HepG2 (cell line): ENCODE results near the gene ELF2. TPM values are rescaled to one million over a fixed set of nuclear protein-coding genes. Genes with fewer than 3 reads are reported as not detected.

Experiments used
- ARID3A ChIP-seq: IDR thresholded peaks from 2 replicates; pipeline ENCODE4 v1.6.1; 2012; ENCODE audit warnings: low read depth, low read length, improper control_type of control experiment
- ATAD3A ChIP-seq: sonication (generic); formaldehyde crosslinking; IDR thresholded peaks from 2 replicates; pipeline ENCODE4 v1.4.0; 2020; ENCODE audit warnings: missing genetic modification reagents
- CBX2 ChIP-seq, 2 experiments: fragments of 200-600 bp in 1 of 2; sonication (generic); formaldehyde crosslinking in 1 of 2; IDR thresholded peaks; 2 replicates each; pipeline versions ENCODE4 v1.7.0 to v1.8.1; 2018 to 2022; ENCODE audit warnings: low read depth in 2 of 2, low read length in 1 of 2, mild to moderate bottlenecking in 1 of 2, missing genetic modification reagents in 1 of 2
- HMG20B ChIP-seq: conservative IDR thresholded peaks from 2 replicates; pipeline ENCODE4 v1.6.1; 2016; ENCODE audit warnings: missing genetic modification reagents, missing compliant biosample characterization
- KDM3A ChIP-seq: IDR thresholded peaks from 2 replicates; pipeline ENCODE4 v1.6.1; 2018; ENCODE audit warnings: low read depth, missing compliant biosample characterization
- NFE2 ChIP-seq: sonication (generic); formaldehyde crosslinking; IDR thresholded peaks from 2 replicates; pipeline ENCODE4 v1.4.0; 2020; ENCODE audit warnings: missing genetic modification reagents
- TAF15 ChIP-seq: fragments of 200-400 bp; formaldehyde crosslinking; IDR thresholded peaks from one replicate; pipeline ENCODE4 v1.6.1; 2018; ENCODE audit warnings: mild to moderate bottlenecking, low read depth, low read length; ENCODE audit not compliant: poor library complexity, severe bottlenecking
- TBL1XR1 ChIP-seq: fragments of 150-350 bp; IDR thresholded peaks from 2 replicates; pipeline ENCODE4 v1.6.1; 2014; ENCODE audit warnings: borderline replicate concordance, low read length; ENCODE audit not compliant: partially characterized antibody
- TCF12 ChIP-seq, 2 experiments: fragments of 450-650 bp in 1 of 2; sonication (generic) in 1 of 2; formaldehyde crosslinking in 1 of 2; IDR thresholded peaks; 2 replicates each; pipeline versions ENCODE4 v1.6.1 to v1.8.0; 2017 to 2022; ENCODE audit warnings: antibody characterized with exemption in 1 of 2, mild to moderate bottlenecking in 1 of 2, missing genetic modification reagents in 1 of 2, moderate library complexity in 1 of 2
- TGIF2 ChIP-seq: IDR thresholded peaks from 2 replicates; pipeline ENCODE4 v1.6.1; 2016; ENCODE audit warnings: control low read depth, missing compliant biosample characterization
- THAP7 ChIP-seq: sonication (generic); formaldehyde crosslinking; IDR thresholded peaks from 2 replicates; pipeline ENCODE4 v1.8.1; 2023; ENCODE audit warnings: mild to moderate bottlenecking, missing genetic modification reagents
- TSC22D2 ChIP-seq: sonication (generic); formaldehyde crosslinking; IDR thresholded peaks from 2 replicates; pipeline ENCODE4 v1.5.1; 2020; ENCODE audit warnings: missing genetic modification reagents, mild to moderate bottlenecking, borderline replicate concordance
- ZBTB20 ChIP-seq: sonication (generic); formaldehyde crosslinking; IDR thresholded peaks from 2 replicates; pipeline ENCODE4 v1.8.1; 2023; ENCODE audit warnings: missing genetic modification reagents, low read depth, mild to moderate bottlenecking, borderline replicate concordance
- ZNF34 ChIP-seq: sonication (generic); formaldehyde crosslinking; IDR thresholded peaks from 2 replicates; pipeline ENCODE4 v1.4.0; 2020; ENCODE audit warnings: mild to moderate bottlenecking, missing genetic modification reagents, borderline replicate concordance
- ZNF414 ChIP-seq: sonication (generic); formaldehyde crosslinking; IDR thresholded peaks from 2 replicates; pipeline ENCODE4 v1.5.0; 2020; ENCODE audit warnings: missing genetic modification reagents
- ZNF557 ChIP-seq: sonication (generic); formaldehyde crosslinking; IDR thresholded peaks from 2 replicates; pipeline ENCODE4 v1.4.0; 2020; ENCODE audit warnings: missing genetic modification reagents
- ZNF572 ChIP-seq: sonication (generic); formaldehyde crosslinking; IDR thresholded peaks from 2 replicates; pipeline ENCODE4 v1.5.1; 2020; ENCODE audit warnings: mild to moderate bottlenecking, missing genetic modification reagents
- ZNF709 ChIP-seq: sonication (generic); formaldehyde crosslinking; IDR thresholded peaks from 2 replicates; pipeline ENCODE4 v1.5.0; 2020; ENCODE audit warnings: mild to moderate bottlenecking, missing genetic modification reagents
- polyA plus RNA-seq, 8 experiments: library from polyadenylated mRNA; depleted of rRNA in 3 of 8; stranded (reverse) in 7 of 8; unstranded in 1 of 8; fragments of >200 nt; fragmentation: Illumina TruSeq in 4 of 8; extraction: Trizol in 4 of 8; gene quantifications; 2 replicates each; pipeline versions ENCODE4 v1.2.1 to v1.2.3, GENCODE V29; 2011 to 2016; ENCODE audit warnings: low read depth in 4 of 8, missing spikeins in 1 of 8, mixed read lengths in 1 of 8; ENCODE audit not compliant: insufficient read depth in 1 of 8
- total RNA-seq, 5 experiments: library from RNA; depleted of rRNA; stranded (reverse); fragments of >200 nt; fragmentation: Illumina TruSeq; extraction: Trizol; gene quantifications; 2 replicates each; pipeline ENCODE4 v1.2.3, GENCODE V29; 2016; ENCODE audit warnings: low read depth in 1 of 5
- TF ChIP-seq, protein P1 (sequence below): fragments of 450-650 bp; IDR thresholded peaks from 2 replicates; pipeline ENCODE4 v1.6.1; 2017; ENCODE audit warnings: mild to moderate bottlenecking
- TF ChIP-seq, protein P2 (sequence below): conservative IDR thresholded peaks from 2 replicates; pipeline ENCODE4 v1.6.1; 2018; ENCODE audit warnings: missing genetic modification reagents

The ELF2 gene
- total and polyA plus RNA-seq, 2 of the 13 experiments (the other 11 are each of a cell fraction or from before 2014, with no cell fraction given), result 28.6 to 35.4 TPM

GRCh38 chr4:139083956-139084803, 92.8 kb downstream of the ELF2 start (continued):
- TF ChIP-seq ARID3A (no peak), TSC22D2 (CRISPR knock-in tag) (no peak), ATAD3A (CRISPR knock-in tag) (no peak), ZNF414 (CRISPR knock-in tag) (no peak; the same call in none of the 2 replicates), TCF12 (IDR thresholded peaks at IDR 0.05) (no peak), TCF12 (CRISPR knock-in tag; IDR thresholded peaks at IDR 0.05) (no peak), THAP7 (no peak), HMG20B (CRISPR knock-in tag) (no peak), TGIF2 (peak; percentile 78; the same call in 1 of the 2 replicates), NFE2 (no peak), ZNF709 (CRISPR knock-in tag) (peak; percentile 57; the same call in 1 of the 2 replicates), TAF15 (peak; percentile 57), TBL1XR1 (no peak), ZNF34 (CRISPR knock-in tag) (no peak), ZNF557 (CRISPR knock-in tag) (no peak), ZNF572 (CRISPR knock-in tag) (no peak), CBX2 (IDR thresholded peaks at IDR 0.05; ENCODE audit: low read depth, low read length) (no peak), CBX2 (CRISPR knock-in tag; IDR thresholded peaks at IDR 0.05; ENCODE audit: low read depth) (no peak), ZBTB20 (no peak; the same call in none of the 2 replicates), KDM3A (CRISPR knock-in tag) (no peak)
- TF ChIP-seq, protein P1, sequence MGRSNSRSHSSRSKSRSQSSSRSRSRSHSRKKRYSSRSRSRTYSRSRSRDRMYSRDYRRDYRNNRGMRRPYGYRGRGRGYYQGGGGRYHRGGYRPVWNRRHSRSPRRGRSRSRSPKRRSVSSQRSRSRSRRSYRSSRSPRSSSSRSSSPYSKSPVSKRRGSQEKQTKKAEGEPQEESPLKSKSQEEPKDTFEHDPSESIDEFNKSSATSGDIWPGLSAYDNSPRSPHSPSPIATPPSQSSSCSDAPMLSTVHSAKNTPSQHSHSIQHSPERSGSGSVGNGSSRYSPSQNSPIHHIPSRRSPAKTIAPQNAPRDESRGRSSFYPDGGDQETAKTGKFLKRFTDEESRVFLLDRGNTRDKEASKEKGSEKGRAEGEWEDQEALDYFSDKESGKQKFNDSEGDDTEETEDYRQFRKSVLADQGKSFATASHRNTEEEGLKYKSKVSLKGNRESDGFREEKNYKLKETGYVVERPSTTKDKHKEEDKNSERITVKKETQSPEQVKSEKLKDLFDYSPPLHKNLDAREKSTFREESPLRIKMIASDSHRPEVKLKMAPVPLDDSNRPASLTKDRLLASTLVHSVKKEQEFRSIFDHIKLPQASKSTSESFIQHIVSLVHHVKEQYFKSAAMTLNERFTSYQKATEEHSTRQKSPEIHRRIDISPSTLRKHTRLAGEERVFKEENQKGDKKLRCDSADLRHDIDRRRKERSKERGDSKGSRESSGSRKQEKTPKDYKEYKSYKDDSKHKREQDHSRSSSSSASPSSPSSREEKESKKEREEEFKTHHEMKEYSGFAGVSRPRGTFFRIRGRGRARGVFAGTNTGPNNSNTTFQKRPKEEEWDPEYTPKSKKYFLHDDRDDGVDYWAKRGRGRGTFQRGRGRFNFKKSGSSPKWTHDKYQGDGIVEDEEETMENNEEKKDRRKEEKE, result no peak
- TF ChIP-seq, protein P2, sequence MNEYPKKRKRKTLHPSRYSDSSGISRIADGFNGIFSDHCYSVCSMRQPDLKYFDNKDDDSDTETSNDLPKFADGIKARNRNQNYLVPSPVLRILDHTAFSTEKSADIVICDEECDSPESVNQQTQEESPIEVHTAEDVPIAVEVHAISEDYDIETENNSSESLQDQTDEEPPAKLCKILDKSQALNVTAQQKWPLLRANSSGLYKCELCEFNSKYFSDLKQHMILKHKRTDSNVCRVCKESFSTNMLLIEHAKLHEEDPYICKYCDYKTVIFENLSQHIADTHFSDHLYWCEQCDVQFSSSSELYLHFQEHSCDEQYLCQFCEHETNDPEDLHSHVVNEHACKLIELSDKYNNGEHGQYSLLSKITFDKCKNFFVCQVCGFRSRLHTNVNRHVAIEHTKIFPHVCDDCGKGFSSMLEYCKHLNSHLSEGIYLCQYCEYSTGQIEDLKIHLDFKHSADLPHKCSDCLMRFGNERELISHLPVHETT, result peak; percentile 99
